Suprapubic skin (tissue), 4 donors: ENCODE data around the gene XYLT1.
"Not testable (repeated sequence)": the region's sequence is repeated elsewhere in the genome, so short reads cannot be mapped to it uniquely, and the experiment has no call there.

Experiments used
- CTCF ChIP-seq, 2 donors: fragments of 200-600 bp in 1 of 2; fragments of 450-650 bp in 1 of 2; sonication (generic) in 1 of 2; IDR thresholded peaks; one replicate each; pipeline ENCODE4 v1.5.1; 2016 to 2019; ENCODE audit warnings: antibody characterized with exemption in 2 of 2, mild to moderate bottlenecking in 1 of 2, moderate library complexity in 1 of 2
- POLR2A ChIP-seq, 2 donors: fragments of 450-650 bp; IDR thresholded peaks; one replicate each; pipeline ENCODE4 v1.6.1; 2017; ENCODE audit warnings: antibody characterized with exemption in 2 of 2, mild to moderate bottlenecking in 2 of 2, moderate library complexity in 2 of 2
- POLR2AphosphoS5 ChIP-seq, 3 donors: sonication (generic); formaldehyde crosslinking; IDR thresholded peaks; one replicate each; pipeline ENCODE4 v1.6.1; 2017; ENCODE audit warnings: antibody characterized with exemption in 3 of 3

GRCh38 chr16:17482341-17482740 lies 11.6 kb upstream of the XYLT1 start:
- TF ChIP-seq CTCF, POLR2AphosphoS5, POLR2A (IDR thresholded peaks at IDR 0.05): not testable (repeated sequence)
